Endometrium (tissue), 2 donors: ENCODE measurements around the gene TBX5.

Experiments
- FAIRE-seq: peaks from 2 replicates; lab custom pipeline; 2012; peaks lifted over from hg19 to GRCh38; lab: Jason Lieb, UNC
- donor health status: control.
- donor health status: control.

Gene TBX5

GRCh38 chr12:114404926-114405518 is 922 bp downstream of the TBX5 start:
- FAIRE-seq = no peak

- no peak for FAIRE-seq
Observed at GRCh38 chr12:114404083-114404925, 1.6 kb downstream of the TBX5 start.

GRCh38 chr12:114403690-114404066 is 2.3 kb downstream of the TBX5 start:
- no peak for FAIRE-seq

GRCh38 chr12:114403011-114403689 is 2.8 kb downstream of the TBX5 start:
- no peak for FAIRE-seq

GRCh38 chr12:114402084-114402717 is 3.7 kb downstream of the TBX5 start:
- no peak for FAIRE-seq

GRCh38 chr12:114401328-114402083 is 4.4 kb downstream of the TBX5 start:
- FAIRE-seq = no peak

- FAIRE-seq = no peak
Observed at GRCh38 chr12:114400925-114401324, 5.0 kb downstream of the TBX5 start.

GRCh38 chr12:114400361-114400811 is 5.6 kb downstream of the TBX5 start:
- no peak for FAIRE-seq

GRCh38 chr12:114399664-114400211 is 6.2 kb downstream of the TBX5 start:
- no peak for FAIRE-seq

- no peak for FAIRE-seq
Observed at GRCh38 chr12:114397978-114398881, 7.7 kb downstream of the TBX5 start.

- no peak for FAIRE-seq
Observed at GRCh38 chr12:114396869-114397719, 8.8 kb downstream of the TBX5 start.

- no peak for FAIRE-seq
Observed at GRCh38 chr12:114396153-114396868, 9.6 kb downstream of the TBX5 start.

GRCh38 chr12:114395755-114396152 is 10.2 kb downstream of the TBX5 start:
- FAIRE-seq = no peak

GRCh38 chr12:114395233-114395632 is 10.7 kb downstream of the TBX5 start:
- no peak for FAIRE-seq

- FAIRE-seq = no peak
Observed at GRCh38 chr12:114393569-114393968, 12.4 kb downstream of the TBX5 start.

GRCh38 chr12:114392909-114393308 is 13.0 kb downstream of the TBX5 start:
- FAIRE-seq = no peak

- no peak for FAIRE-seq
Observed at GRCh38 chr12:114391088-114391487, 14.9 kb downstream of the TBX5 start.

- FAIRE-seq = no peak
Observed at GRCh38 chr12:114384739-114385138, 21.2 kb downstream of the TBX5 start.

GRCh38 chr12:114381177-114381576 is 24.8 kb downstream of the TBX5 start:
- no peak for FAIRE-seq
